Hematopoietic multipotent progenitor cell treated with erythropoietin and hydrocortisone succinate and interleukin-3 and kit ligand, for 4 days (in vitro differentiated cells): ENCODE data around the gene FBXW8.
A peak's percentile ranks its signal among the peaks of the same experiment; 100 is the strongest.

Experiments
- DNase-seq: peaks from one replicate; pipeline ENCODE4 v3.0.0-alpha.2; 2015

The FBXW8 gene

GRCh38 chr12:116959198-116959460 is 48.4 kb downstream of the FBXW8 start:
- no peak for DNase-seq

GRCh38 chr12:116959845-116960514 is 49.2 kb downstream of the FBXW8 start:
- DNase-seq, result peak; percentile 11

DNA sequence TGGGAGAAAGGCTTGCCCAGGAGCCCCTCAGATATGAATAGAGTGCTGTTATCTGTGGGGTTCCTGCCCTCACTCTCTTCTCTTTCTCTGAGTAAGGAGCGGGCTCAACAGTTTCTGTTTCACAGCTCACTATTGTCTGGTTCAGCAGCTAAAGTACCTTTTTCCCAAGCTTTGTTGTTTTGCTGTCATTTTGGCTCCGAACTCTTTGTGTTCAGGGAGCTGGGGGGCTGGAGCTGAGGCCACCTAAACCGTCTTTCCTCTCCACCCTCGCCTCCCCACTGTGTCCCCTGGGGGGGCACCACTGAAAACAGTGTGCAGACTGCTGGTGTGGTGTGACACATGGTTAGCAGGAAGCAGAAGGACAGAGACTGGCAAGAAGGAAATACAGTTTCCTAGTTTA is 51.4 kb downstream of the FBXW8 start:
- peak; percentile 50 for DNase-seq

DNA sequence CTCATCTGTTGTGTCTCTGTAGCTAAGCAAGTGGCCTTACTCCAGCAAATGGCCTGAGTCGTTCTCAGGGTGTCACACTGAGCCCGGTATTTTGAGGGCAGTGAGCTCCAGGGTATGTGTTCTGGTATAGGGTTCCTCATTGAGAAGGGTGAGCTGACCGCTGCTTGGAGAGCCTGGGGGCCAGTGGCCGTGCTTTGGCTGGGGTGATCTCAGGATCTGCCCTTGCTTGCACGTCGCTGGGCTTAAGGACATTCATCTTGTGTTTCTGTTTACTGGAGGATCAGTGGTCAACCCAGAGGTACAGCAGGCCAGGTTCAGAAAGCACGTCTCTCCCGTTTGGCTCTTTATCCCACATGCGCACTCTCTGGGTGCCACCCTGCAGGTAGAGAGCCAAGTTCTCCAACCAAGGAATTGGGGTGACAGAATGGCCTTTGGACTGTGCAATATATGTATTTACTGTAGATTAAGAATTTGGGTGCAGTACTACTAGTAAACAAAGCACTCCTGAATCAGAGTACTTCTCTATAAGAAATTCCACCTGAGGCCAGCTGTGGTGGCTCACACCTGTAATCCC is 52.1 kb downstream of the FBXW8 start:
- no peak for DNase-seq

- DNase-seq, result no peak
These were observed 53.6 kb downstream of the FBXW8 start for GRCh38 chr12:116964054-116965050.

DNA sequence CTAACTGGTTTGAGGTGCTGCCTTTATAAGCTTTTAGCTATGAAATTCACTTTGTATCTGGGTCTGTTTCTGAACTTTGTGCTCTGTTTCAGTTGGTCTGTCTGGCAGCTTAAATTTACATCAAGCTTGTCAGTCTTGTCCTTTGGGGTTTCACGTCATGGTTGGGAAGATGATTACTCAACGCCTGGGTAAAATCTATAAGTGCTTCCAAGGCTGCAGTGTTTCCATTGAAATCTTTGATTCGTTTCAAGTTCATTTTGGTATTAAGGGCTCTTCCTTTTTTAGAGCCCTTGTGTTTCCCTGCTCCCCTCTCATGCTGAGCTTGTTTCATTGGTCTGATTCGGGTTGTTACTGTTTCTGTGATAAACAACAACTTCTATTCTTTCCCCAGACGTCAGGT is 58.2 kb downstream of the FBXW8 start:
- DNase-seq, result no peak

DNA sequence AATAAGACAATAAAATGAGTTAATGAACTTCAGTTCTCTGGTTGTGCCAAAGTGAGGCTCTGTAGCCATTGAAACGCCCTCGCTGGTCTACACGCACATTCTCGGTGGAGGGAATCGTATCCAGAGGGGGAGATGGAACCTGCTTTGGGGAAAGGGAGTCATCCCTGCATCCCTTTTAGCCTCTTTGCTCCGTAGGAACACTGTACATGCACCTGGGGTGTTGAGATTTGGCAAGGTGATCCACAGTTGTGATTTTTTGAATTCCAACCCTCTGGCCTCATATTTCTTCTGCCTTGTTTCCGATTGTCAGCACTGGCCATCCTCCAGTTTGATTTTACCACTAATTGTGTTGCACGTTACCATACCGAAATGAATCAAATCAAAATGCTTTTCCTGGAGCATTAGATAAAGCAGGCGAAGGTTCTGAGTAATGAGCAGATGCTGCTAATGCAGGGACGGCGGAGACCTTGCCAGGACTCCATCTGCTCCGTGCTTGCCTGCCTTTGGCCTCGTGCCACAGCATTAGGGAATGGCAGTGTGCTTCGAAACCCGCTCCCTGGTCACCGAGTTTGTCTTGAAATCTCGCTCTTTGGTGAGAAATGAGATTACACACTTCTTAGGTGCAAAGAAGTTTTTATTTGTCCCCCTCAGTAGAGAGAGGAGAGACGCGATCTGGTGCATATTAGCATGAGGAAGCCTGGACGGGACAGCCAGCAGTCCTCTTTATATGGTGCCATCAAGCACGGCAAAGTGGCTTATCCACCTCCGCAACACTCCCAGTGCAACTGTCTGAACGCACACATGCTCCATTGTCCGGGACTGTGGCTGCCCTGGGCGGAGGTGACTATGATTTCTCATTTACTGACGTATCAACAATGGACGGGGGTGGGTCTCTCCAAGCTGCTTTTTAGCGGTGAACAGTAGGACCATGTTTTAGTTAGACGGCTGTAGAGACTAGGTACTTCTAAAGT is 59.1 kb downstream of the FBXW8 start:
- DNase-seq, result no peak

GRCh38 chr12:116971222-116971621 is 60.5 kb downstream of the FBXW8 start:
- DNase-seq, result no peak

DNA sequence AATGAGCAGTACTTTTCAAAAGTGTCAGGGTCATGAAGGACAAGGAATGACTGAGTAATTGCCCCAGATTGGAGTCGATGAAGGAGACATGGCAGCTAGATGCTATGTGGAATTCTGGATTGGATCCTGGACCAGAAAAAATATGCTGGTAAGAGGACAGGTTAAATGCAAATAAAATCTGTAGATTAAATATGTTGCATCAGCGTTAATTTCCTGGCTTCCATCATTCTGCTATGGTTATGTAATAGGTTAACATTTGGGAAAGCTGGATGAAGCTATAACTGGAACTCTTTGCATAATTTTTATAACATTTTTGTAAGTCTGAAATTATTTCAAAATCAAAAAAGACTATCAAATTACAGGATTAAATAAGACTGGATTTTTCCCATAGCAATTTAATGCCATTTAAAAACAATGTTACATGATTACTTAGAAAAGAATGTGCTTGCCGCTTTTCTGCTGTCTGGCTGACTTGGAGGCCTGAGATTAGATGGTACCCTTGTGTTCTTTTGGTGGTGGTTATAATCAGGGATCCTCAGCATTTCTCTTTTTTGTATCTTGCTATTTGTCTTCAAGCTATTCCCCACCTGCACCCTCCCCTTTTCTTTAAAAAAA is 65.1 kb downstream of the FBXW8 start:
- no peak for DNase-seq

DNA sequence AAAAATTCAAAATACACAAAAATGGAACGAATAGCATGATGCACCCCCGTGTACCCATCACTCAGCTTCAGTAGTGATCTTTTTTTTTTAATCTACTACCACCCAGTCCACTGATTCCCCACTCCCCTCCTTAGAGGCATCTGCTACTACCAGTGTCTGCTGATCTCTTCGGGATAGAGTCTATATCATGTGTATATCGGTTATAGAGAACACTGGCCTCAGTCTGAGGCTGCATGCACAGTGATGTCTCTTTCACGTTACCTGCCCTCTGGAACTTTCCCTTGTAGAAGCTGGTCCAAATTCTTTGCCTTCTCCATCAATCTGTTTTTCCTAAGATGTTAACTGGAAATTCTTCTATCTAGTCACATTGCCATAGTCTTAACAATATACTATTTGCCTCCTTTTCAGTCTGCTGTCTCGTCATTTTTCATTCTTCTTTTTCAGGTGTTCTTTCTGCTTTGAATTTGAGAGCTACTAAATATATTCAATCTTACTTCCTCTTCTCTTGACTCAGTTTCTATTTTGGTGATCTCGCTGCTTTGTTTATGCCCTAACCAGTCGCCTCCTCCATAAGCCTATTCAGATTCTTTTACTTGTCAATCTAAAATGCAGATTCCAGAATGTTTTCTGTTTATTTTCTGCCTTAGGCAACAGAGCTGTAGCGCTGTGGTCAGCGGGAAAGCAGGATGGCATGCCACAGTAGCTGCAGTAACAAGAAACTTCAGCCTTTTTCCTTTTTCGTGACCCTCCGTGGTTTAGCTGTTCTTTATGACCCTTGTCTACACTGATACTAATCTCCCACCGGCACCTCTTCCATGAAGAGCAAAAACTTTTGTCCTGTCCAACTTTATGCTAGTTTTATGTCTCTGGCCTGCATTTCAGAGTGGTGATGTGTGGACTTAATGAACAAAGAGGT is 67.0 kb downstream of the FBXW8 start:
- no peak for DNase-seq

- DNase-seq, result no peak
These were observed 68.2 kb downstream of the FBXW8 start for GRCh38 chr12:116978791-116979508.

DNA sequence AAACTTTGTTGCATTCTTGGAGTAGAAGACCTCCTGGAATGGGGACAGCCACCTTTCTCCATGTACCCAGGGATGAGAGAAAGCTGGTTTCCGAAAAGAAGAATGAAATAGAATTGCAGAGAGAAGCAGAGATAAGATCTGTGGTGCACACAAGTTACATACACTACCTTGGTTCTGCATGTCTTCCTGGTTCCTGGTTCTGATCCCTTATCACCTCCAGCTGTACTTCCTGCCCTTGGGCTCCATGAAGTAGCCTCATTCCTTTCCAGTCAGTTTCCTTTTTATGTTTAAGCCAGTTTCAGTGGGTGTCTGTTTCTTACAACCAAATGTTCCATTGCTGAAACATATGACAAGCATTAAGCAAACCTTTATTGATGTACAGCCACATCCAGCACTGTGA is 69.3 kb downstream of the FBXW8 start:
- peak; percentile 19 for DNase-seq

DNA sequence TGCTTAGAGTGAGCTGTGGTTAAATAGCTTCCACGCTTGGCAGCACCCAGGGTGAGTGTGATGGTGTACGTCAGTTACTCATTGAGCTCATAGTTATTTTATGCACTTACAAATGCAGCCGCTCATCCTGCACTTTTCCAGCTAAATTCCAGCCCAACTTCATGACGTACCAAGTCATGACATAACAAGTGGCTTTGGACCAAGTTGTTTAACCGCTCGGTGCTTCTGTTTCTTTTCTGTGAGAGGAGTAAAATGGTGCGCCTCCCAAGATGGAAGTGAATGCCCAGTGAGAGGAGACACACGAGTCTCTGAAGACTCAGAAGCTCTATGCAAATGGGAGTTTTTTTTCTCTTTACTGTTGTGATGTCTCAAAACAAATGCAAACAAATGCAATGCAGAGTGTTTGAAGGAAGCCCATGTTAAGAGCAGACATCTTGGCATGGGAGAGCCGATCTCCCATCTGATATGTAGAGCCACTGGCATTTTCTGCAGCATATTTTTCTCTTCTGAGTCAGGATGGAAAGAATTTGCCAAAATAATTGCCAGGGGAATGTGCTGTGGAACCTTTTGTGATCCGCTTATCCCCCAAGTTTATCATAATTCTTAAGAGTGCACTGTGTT is 72.2 kb downstream of the FBXW8 start:
- no peak for DNase-seq

- DNase-seq, result no peak
These were observed 73.3 kb downstream of the FBXW8 start for GRCh38 chr12:116984098-116984497.

GRCh38 chr12:116990329-116990728 is 79.6 kb downstream of the FBXW8 start:
- no peak for DNase-seq

- no peak for DNase-seq
These were observed 80.5 kb downstream of the FBXW8 start for GRCh38 chr12:116990971-116991966.

- DNase-seq, result no peak
These were observed 85.3 kb downstream of the FBXW8 start for GRCh38 chr12:116996093-116996492.

- DNase-seq, result no peak
These were observed 85.9 kb downstream of the FBXW8 start for GRCh38 chr12:116996621-116997020.

GRCh38 chr12:116999066-116999465 is 88.3 kb downstream of the FBXW8 start:
- no peak for DNase-seq
